Activated CD8-positive, alpha-beta memory T cell treated with anti-CD3 and anti-CD28 coated beads, Interleukin-2, amount 50 U/mL, for 48 hours (primary cell): Measurements from ENCODE around the gene AHNAK2.

ENCODE experiments used
- DNase-seq: peaks from one replicate; pipeline ENCODE4 v3.0.0-alpha.2; 2020

AHNAK2 gene

DNA sequence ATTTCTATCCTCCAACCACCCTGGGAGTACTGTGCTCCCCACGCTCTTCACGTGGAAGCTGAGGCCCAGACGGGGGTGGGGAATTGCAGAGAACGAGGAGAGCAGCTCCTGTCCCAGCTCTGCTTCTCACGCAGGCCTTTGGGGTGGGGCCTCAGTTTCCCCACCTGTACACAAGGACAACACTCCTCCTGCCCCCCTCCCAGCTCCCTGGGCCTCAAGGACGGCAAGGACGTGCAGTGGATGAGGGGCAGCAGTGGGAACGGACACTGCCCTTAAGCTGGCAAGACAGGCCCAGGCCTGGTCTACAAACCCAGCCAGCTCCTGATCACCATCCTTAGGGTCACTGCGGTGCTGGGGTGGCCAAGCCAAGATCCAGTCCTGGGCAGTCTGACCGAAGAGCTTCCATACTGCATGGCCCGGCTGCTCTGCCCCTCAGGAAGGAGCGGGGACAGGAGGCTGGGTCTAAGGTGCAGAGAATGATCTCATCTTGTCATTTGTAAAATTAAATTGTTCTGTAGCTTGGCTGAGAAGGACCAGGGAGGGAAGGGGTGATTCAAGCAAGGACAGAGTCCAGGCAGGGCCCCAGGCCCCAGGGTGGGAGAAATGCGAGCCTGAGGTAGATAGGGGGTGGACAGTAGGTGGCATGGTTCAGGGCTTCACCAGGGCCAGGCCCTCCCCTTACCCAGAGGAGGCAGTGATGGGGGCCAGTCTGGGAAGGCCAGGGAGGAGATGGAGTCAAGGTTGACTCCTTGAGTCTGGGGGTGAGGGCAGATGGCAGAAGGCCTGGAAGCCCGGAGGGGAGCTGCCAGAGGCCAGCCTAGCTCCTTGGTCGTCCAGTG is 6.1 kb upstream of the AHNAK2 start:
- DNase-seq = no peak

DNA sequence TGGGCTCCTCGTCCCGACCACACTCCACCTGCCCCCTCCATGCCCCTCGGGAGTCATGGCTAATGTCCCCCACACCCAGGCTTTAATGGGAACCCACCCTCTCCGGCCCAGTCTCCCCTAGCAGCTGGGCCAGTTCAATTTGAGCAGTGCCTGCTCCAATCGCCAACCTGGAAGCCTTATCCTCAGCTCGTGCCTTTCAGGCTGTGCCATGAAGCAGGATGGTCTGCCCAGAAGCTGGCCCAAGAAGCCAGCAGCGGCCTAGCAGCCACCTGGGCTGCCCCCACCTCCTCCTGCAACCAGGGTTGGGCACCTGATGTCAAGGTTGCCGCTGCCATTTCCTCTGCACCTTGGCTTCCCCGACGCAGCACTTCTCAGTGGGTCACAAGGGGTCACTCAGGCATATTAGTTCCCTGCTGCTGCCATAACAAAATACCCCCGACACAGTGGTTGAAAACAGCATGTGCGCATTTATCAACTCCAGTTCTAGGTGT is 5.1 kb upstream of the AHNAK2 start:
- DNase-seq = no peak

DNA sequence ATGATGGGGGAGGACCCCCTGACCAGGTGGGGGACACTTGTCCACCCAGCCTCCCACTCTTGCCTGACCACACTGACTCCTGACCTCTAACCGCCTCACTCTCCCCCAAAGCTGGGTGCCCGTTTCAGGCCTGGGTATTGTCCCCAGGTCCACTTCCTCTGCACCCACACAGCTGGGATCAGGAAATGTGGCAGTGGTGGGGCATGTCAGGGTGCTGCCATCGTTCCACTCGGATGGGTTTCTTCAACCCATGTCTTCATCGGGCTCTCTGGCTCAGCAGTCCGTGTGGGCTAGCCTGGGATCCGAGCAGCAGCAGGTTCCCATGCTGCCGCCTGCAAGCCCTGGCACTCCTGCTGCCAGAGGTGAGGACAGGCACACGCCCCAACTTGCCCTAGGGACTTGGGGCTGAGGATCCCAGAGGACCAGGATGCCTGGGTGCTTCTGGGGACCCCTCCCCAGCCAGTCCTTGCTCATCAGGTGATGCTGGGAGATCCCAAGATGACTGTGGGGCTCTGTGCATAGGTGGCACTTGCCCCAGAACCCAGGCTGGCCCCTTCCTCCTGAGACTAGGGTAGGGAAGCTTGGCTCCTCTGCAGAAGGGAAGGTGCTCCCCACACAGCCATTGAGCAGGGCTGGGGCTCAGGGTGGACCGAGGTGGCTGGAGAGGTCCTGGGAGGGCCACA is 4.5 kb upstream of the AHNAK2 start:
- DNase-seq = peak; percentile 44

DNA sequence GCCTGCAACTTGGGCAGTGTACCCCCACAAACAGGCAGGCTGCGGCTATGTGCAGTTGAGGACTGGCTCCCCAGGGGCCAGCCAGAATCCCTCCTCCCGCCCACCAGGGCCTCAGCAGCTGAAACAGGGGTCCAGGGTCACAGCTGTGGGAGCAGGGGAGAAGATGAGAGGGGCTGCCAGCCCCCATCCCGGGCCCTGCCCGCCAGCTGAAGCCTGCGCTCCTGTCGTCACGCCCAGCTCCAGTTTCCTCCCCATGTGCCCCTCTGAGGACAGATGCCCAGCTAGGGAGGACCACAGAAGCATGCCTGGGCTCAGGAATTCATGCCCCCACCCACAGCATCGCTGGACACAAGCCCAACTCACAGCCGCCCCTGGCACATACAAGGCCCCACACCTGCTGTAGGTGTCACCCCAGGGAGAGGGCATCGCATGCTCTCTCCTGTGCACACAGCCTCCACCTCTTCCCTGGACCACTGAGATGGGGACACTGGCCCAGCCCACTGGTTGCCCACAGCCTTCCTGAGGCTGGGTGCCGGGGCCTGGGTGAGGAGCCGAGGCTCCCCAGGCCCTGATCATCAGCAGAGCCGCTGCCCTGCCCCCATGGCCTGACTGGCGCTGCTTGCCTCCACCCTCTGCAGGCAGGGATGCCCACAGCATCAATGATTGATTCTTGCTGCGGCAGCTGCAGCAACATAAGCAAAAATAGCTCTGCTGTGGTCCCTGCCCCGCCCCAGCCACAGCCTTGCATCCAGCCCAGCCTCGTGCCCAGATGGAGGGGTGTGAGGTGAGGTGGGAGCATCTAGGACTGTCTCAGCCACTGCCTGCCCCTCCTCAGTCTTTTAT is 3.7 kb upstream of the AHNAK2 start:
- DNase-seq = peak; percentile 48

DNA sequence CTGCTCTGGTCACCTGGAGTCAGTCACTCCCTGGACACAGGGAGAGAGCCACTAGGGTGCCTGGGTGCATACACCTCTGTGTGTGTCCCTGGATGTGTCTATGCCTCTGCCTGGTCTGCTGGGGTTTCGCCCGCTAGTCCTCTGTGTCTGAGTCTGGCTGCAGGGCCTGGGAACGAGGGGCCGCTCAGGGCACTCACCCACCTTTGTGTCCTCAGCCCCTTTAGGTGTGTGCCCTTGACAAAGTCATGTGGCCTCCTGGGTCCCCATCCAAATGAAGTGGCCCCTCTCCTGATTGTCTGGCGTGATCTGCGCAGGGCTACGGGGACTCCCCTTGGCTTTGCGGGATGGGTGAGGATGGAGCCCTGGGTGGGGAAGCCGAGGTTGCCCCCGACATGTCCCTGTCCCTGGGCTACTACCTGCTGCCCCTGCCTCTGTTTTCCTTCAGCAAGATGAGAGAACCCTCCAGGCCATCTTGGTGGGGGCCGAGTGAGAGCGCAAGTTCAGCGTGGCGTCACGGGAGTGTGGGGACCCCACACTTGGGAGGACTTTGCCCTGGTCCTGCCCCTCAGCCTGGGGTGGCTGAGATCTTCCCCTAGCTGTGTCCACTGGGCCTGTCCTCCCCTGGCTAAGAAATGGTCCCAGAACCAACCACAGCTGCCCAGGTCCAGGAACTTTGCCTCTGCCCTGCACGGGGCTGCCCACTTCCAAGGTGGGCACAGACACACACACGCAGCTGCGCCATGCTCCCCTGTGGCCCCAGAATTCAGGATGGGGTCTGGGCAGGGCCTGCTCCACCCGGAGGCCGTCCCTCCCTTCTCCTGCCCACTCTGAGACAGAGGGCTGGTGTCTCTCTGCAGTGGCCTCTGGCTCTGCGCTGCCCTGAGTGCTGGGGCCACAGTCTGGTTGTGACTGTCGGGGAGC is 2.7 kb upstream of the AHNAK2 start:
- no peak for DNase-seq

DNA sequence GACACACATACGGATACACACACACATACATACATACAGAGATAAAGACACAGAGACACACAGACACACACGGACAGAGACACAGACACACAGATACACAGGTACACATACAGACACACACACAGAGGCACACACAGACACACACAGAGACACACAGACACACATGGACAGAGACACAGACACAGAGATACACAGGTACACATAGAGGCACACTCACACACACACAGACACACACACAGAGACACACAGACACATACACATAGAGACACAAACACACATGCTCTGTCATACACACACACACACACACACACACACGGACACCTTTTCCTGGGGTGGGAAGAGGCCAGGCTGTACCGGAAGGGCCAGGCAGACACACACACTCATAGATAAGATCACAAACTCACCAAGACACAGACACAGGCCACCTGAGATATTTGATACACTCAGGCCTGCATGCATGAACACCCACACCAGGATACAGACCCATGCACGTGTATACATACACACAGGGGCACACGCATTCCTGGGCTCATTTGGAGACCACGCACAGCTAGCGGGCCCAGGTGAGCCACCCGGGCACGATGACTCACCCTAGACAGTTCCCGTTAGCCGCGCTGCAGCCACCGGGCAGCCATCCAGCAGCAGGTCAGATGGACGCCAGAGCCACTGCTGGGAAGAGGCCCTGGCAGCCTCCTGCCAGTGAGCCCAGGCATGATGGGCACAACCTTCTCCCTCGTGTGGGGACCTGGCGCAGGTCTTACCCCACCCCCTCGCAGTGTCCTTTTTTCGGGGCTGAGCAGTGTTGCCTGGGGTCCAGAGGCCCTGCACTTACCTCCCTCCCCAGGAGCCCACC is 1.8 kb upstream of the AHNAK2 start:
- no peak for DNase-seq

DNA sequence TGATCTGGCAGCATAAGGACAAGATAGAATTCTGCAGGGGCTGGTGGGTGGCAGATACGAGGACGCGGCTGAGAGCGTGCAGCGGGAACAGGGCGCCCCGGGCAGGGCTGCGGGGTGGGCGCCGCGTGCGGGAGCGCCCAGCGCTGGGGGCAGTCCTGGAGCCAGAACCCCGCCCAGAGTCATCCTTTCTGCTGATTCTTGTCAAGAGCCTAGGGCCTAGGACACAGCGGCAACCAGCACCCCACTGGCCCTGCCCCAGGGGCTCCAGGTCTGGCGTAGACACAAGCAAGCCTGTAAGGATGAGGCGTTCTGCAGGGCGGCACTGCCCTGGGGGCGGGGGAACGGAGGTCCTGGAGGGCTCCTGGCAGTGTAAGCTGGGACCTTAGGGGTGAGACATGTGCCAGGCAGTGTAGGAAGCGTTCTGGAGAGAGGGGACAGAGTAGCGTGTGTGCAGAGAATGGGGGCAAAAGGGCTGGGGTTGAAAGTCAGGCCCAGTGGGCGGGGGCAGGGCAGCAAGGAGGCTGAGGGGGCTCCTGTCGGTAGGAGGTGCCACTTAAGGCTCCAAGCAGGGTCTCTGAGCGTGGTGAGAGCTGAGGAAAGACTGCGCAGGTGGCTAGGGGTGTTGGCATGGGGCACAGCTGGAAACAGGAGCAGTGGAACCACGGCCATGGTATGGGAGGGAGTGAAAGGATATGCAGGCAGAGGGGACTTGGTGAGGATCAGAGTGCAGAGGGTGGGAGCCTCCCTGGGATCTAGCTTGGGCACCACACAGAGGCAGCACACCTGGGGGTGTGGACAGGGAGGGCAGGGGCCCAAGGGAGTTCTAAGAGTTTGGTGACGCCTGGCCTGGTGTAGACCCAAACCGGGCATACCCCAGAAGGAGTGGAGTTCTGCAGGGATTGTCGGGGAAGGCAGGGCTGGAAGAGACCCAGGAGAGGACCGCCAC is 845 bp upstream of the AHNAK2 start:
- no peak for DNase-seq

DNA sequence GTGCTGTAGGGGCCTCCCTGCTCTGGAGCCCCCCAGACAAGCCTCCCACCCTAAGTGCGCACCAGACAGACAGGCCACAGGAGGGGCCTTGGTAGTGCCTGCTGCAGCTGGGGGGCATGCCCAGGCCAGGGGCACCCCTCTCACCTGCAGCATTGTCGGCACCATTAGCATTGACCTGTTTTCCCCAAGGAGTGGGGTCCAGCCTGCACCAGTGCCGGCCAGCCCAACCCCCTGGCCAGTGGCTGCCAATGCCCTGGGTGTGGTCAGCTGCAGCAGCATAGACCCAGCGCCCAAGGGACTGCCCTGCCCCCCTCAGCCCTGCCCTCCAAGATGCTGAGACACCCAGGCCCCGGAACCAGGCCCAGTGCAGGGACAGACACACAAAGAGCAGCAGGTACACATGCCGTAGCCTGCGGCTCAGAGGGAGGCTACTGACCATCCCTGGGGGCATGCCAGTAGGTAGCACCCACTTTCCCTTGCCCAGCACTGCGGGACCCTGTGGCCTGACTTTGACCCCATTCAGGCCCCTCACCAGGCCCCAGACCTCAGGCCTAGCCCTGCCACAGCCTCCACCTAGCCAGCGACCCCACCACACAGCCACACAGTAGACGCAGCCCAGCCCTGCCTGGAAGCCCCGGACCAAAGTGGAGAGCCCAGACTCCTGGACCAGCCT is 1.0 kb downstream of the AHNAK2 start:
- DNase-seq = no peak

DNA sequence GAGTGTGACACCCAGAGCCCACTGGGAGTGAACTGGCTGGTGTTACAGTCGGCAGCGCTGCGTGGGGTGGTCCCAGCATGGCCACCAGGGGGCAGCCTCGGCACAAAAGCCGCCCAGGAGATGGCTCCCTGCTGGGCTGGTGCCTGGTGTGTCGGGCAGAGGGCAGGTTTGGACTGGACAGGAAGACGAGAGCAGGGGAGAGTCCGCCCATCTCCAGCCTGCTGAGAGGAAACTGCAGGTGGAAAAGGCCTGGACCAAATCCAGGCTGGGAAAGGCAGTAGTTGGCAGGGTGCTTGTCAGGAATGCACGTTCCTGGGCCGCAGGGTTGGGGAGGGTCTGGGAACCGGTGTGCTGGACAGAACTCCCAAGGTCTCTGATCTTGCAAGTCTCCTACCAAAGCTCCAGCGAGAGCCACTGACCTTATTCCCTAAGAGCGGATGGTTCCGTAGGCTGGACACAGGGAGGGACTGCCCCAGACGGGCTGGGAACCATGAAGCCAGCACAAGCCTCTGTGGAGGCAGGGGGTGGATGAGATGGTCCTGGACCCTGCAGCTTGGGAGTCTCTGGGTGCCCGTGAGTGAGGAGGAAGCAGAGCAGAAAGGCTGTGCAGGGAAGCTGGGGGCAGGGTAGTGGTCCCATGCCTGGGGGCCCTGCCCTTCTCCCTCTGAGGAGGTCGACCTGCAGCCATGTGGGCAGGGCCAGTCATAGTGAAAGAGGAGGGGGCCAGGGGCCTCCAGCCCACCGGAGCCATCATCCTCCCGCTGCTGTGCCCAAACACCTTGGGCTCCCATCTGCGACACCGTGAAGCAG is 1.8 kb downstream of the AHNAK2 start:
- DNase-seq = peak; percentile 98

DNA sequence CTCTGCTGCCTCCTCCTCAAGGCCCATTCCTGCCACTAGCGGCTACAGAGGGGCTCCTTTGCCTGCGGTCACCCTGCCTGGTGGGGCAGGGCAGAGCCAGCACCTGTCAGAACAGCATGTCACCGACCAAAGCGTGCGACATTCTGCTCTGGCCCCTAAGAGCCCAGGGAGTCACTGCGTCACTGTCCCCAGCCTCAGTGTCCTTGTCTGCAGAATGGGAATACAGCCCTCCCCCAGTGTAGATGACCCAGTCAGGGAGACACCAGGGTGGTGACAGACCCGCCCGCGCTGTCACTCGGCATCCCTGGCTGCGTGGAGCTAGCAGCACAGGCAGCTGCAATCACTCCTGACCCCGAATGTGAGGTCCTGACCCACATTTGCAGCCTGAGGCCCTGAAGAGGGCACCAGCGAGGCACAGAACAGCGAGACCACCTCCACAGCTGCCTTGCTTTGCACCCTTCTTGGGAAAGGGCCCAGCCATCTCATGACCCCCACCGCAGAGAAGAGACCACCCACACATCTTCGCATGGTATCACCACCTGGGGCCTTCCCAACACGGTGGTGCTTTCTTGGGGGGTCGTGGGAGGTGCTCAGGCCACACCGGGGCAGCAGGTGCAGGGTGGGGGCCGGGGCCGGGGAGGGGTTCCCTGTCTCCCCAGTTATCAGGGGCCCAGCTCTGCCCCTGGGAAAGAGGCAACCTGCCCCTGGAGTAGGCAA is 2.5 kb downstream of the AHNAK2 start:
- DNase-seq = peak; percentile 60

DNA sequence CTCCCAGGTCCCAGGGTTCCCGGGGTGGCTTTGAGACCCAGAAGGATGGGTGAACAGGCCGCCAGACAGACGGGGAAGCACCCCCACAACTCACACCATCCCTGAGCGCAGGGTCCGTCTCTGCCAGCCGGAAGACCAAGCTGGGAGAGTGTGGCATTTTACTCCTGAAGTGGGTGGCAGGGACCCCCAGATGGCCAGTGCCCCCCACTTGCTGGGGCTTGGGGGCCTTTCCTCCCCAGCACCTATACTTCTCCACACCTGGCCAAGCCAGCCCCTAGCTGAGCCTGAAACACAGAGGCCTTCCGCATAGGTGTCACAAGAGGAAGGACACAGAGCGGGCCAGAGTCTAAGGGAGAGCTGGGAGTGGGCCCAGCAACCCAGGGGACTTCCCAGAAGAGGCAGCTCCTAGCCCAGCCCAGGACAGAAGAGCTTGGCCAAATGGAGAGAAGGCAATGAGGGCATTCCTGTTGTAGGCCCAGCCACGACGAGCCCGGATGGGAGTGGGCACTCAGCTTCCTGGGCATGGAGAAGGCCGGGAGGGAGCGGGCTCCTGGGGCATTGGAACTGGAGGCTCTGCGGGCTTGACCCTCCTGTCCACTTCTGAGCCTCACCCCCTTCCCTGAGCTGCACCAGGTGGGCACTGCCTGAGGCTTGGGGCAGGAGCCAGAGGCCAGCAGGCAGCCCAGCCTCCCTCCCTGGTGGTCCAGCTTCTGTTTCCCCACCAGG is 3.3 kb downstream of the AHNAK2 start:
- DNase-seq = no peak

DNA sequence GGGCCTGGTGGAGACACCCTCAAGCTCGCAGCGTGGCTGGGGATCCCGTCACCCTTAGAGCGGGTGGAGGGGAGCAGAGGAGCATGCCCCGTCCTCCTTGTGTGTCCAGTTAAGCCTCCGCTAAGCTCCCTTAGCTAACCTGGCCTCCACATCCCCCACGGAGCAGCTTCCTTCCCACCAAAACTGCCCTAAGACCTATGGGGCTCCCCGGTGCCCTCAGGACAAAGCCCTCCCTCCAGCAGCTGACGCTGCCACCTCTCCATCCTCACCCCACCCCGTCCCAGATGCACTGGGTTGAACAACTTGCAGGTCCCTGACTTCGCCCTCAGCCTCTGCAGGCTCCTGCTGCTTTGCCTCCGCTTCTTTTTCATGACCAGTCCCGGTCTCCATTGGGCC is 4.0 kb downstream of the AHNAK2 start:
- no peak for DNase-seq

DNA sequence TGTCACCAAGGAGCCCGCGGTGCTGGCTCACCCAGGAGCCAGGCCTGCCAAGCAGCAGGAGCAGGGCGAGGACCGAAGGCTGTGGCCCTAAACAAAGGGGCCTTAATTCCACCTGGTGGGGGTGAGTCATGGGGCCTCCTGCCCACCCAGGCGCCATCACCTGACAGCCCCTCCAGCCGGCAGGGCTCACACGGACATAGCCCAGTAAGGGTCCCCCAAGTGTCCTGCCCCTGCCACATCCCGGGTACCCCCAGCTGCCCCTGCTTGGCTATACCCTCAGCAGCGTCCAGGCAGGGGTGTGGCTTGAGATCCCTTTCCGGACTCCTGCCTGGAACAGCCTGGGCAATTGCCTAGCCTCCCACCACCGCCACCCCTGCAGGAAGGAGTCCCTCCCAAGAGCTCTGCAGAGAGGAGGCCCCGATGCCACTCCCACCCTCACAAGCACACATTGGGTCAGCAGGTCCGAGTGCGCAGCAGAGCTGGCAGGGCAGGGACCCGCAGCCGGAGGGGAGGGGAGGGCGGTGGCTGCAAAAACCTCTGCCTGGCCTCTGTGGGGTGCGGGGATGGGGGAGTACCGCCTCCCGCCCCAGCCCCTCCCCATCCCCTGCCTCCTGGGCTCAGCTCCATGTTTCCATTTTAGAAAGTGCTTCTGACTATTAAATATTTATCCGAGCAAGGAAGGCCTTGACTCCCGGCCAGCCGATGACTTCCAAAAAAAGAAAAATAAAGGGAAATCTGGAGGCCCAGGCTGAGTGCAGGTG is 4.6 kb downstream of the AHNAK2 start:
- no peak for DNase-seq

DNA sequence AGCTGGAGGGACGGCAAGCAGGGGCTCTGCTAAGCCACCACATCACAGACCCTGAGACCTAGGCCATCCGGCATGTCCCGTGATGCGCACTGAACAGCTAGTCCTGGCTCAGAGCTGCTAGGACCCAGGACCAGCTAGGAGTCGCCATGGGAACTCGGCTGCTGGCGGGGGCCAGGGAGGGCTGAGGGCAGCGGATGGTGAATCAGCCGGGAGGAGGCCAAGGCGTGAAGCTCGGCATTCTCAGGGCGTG is 5.1 kb downstream of the AHNAK2 start:
- DNase-seq = no peak

DNA sequence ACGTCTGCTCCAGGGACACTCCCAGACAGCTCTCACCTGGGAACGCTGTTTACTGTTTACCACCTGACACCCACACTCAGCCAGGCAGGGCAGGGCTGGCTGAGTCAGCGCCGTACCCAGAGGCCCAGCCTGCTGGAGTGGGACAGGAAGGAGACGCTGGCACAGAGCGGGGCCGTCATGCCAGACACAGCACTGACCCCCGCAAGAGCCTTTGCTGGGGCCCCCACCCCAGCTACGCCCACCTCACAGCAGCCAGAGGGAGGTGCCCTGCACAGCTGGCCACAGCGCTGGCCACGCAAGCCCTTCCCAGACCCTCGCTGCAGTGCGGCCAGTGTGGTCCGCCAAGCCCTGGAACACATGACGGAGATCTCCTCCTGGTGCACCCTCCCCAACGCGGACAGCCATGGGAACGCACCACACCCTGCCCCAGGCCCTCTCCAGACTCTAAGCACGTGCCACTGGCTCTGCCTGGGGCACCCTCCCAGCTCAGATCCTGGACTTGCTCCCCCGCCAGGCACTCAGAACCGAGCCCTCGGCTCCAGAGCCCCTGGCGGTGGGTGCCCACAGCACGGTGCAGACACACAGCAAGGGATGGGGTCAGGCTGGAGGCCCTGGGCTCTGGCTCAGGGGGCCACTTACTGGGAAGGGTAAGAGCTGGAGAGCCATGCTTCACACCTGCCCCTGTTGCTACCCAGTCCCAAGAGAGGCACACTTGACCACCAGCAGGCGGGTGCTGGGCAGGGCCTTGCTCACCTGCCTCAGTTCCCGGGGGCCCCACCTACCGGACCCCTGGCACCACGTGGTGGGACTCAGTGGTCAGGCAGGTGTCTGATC is 5.7 kb downstream of the AHNAK2 start:
- DNase-seq = no peak
